ENCODE measurements around the gene FLOT2.

GRCh38 chr17:28860363-28860808 lies 37.1 kb downstream of the FLOT2 start:
- TF ChIP-seq CTCF (IDR thresholded peaks at IDR 0.05) (no peak), POLR2A (IDR thresholded peaks at IDR 0.05) (no peak)
